ENCODE results near the gene FOSB. TPM values are rescaled to one million over a fixed set of nuclear protein-coding genes. Genes with fewer than 3 reads are reported as not detected.

The FOSB gene
- total and polyA plus RNA-seq, 9 of the 15 experiments (the other 6 are each of a cell fraction or from before 2014, with no cell fraction given) = 0.11 to 2.7 (median 0.73) TPM

DNA sequence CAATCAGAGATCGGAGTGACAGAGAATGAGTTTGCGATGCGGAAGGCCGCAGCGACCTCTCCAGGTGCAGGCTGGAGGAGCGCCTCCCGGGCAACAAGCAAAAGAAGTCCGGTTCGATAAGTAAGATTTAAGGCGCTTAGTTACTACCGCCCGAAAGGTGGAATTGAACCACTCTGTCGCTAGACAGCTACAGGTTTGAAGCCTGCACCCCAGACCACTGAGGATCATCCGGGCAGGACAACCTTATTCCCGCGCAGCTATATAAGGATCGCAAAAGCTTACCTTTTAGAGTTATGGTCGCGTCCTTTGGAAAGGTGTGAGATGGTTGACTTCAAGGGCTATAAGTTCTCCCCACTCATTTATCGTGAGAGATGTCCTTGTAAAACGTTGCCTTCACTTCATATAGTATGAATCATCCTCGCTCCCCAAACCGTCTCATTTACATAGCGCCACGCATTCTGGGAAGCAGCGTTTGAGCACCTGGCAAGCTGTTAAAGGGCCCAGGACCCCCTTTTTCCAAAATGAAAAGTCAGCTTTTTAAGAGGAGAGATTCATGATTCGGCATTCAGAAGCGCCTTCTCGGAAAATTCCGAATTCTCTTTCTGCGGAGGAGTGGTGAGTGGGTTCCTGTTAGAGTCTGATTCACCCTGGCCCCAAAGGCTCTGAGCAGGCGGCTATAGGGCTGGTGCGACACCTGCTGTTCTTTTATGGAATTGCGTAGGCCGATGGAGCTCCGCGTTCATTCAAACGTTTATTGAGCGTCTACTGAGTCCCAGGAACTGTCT lies 10.8 kb downstream of the FOSB start (continued):
- TF ChIP-seq NFIC (IDR thresholded peaks at IDR 0.05) = peak; percentile 69; the same call in 1 of the 2 replicates
- peak; percentile 46 for TF ChIP-seq TAF9B (IDR thresholded peaks at IDR 0.05; ENCODE audit: partially characterized antibody)
- TF ChIP-seq IRF2 (CRISPR knock-in tag; IDR thresholded peaks at IDR 0.05) = no peak
- TF ChIP-seq ASH1L (IDR thresholded peaks at IDR 0.05; ENCODE audit: borderline replicate concordance, low read depth, partially characterized antibody) = no peak
- TF ChIP-seq ZNF263 (CRISPR knock-in tag; IDR thresholded peaks at IDR 0.05; ENCODE audit: borderline replicate concordance) = no peak
- no peak for TF ChIP-seq PRPF4 (IDR thresholded peaks at IDR 0.05; ENCODE audit: insufficient read depth, low read depth, low read length, poor library complexity, severe bottlenecking)
- TF ChIP-seq NUFIP1 (IDR thresholded peaks at IDR 0.05; ENCODE audit: partially characterized antibody) = no peak
- TF ChIP-seq NR2F6 (CRISPR knock-in tag; IDR thresholded peaks at IDR 0.05) = no peak
- no peak for TF ChIP-seq TBP (optimal IDR thresholded peaks at IDR 0.05; ENCODE audit: low read depth, low read length)
- TF ChIP-seq RHOXF2B (CRISPR knock-in tag; conservative IDR thresholded peaks at IDR 0.05) = no peak
- no peak for TF ChIP-seq THRAP3 (IDR thresholded peaks at IDR 0.05; ENCODE audit: borderline replicate concordance)
- no peak for TF ChIP-seq KLF10 (CRISPR knock-in tag; IDR thresholded peaks at IDR 0.05)
- TF ChIP-seq EWSR1 (IDR thresholded peaks at IDR 0.05; ENCODE audit: borderline replicate concordance, low read depth, partially characterized antibody) = no peak
- 0 out of 2 replicates have a peak, but pooled peaks have one; percentile 6 for TF ChIP-seq ARID1B (IDR thresholded peaks at IDR 0.05)
- TF ChIP-seq ZNF133 (CRISPR knock-in tag; IDR thresholded peaks at IDR 0.05) = no peak
- no peak for TF ChIP-seq ZC3H4 (CRISPR knock-in tag; IDR thresholded peaks at IDR 0.05; ENCODE audit: borderline replicate concordance)
- no peak for TF ChIP-seq PHF20 (IDR thresholded peaks at IDR 0.05; ENCODE audit: partially characterized antibody)
- peak; percentile 98 for TF ChIP-seq POLR3A (IDR thresholded peaks at IDR 0.05; ENCODE audit: borderline replicate concordance, extremely low read depth, insufficient read depth, insufficient read length)
- TF ChIP-seq MEIS2 (IDR thresholded peaks at IDR 0.05; ENCODE audit: partially characterized antibody) = peak; percentile 75
- TF ChIP-seq, protein P1, sequence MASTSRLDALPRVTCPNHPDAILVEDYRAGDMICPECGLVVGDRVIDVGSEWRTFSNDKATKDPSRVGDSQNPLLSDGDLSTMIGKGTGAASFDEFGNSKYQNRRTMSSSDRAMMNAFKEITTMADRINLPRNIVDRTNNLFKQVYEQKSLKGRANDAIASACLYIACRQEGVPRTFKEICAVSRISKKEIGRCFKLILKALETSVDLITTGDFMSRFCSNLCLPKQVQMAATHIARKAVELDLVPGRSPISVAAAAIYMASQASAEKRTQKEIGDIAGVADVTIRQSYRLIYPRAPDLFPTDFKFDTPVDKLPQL (IDR thresholded peaks at IDR 0.05; ENCODE audit: extremely low read depth, insufficient read length) = no peak
- no peak; the same call in 1 of the 2 replicates for TF ChIP-seq GTF2E2 (tag; IDR thresholded peaks at IDR 0.05)
- TF ChIP-seq ARNT (IDR thresholded peaks at IDR 0.05) = peak in 1 of 2 experiments; percentile 82; a peak in 3 of 4 replicates
- TF ChIP-seq HDAC6 (IDR thresholded peaks at IDR 0.05; ENCODE audit: low read depth, low read length) = no peak
- no peak for TF ChIP-seq ZNF561 (CRISPR knock-in tag; conservative IDR thresholded peaks at IDR 0.05)
- TF ChIP-seq ZSCAN29 (IDR thresholded peaks at IDR 0.05) = peak; percentile 64; the same call in 1 of the 2 replicates
- peak; percentile 47 for TF ChIP-seq ETV1 (tag; conservative IDR thresholded peaks at IDR 0.05; ENCODE audit: low read depth)
- TF ChIP-seq SMARCB1 (IDR thresholded peaks at IDR 0.05; ENCODE audit: insufficient read length, low read depth) = no peak
